K562 (cell line): Measurements from ENCODE around the gene ZMYM2. TPM values are rescaled to one million over a fixed set of nuclear protein-coding genes. Genes with fewer than 3 reads are reported as not detected.

Source experiments
- ATAC-seq: fragments of 200-7000 bp; cut with Tn5 transposase; 3 replicates; pipeline ENCODE4 v1.9.1; 2020; ENCODE audit warnings: moderate library complexity
- BruUV-seq: library from RNA; stranded (reverse); fragments of 400-500 nt; replicated peaks from 2 replicates; lab custom pipeline; 2021; lab: Mats Ljungman, UMichigan
- CTCF ChIA-PET: fragments of 300-600 bp; formaldehyde crosslinking; extraction: SDS; loops from one replicate; lab custom pipeline; 2021; ENCODE audit warnings: low intra/inter-chr PET ratio; lab: Yijun Ruan, JAX
- POLR2A ChIA-PET: fragments of 300-600, 350-650 bp; sonication (Branson Sonifier 250); formaldehyde crosslinking; extraction: SDS; loops from one replicate; lab custom pipeline; 2021; ENCODE audit warnings: antibody characterized with exemption, inconsistent platforms; lab: Yijun Ruan, JAX
- DNase-seq, 4 experiments: peaks; one replicate each; pipeline versions ENCODE4 v3.0.0 to v3.0.0-alpha.2; 2011 to 2018; ENCODE audit warnings: low spot score in 3 of 4, mixed read lengths in 3 of 4; ENCODE audit errors: extremely low read depth in 1 of 4
- FAIRE-seq: peaks from 2 replicates; lab custom pipeline; 2011; peaks lifted over from hg19 to GRCh38; lab: Jason Lieb, UNC
- H2AFZ ChIP-seq: 2 replicates; pipeline ENCODE4 v1.6.0; 2011; ENCODE audit warnings: low read depth, low read length, control low read depth, inconsistent platforms
- H3K27ac ChIP-seq: fragments of 200-600 bp; 3 replicates; pipeline ENCODE4 v1.8.0; 2011; ENCODE audit warnings: low read depth, mild to moderate bottlenecking, control low read depth, inconsistent platforms, low read length, moderate library complexity, mixed read lengths; ENCODE audit errors: extremely low read depth
- H3K27me3 ChIP-seq, 2 experiments: fragments of 300-600 bp in 1 of 2; 2 replicates in 1 of 2; 3 replicates in 1 of 2; pipeline versions ENCODE4 v1.6.0 to v1.8.0; 2011; ENCODE audit warnings: inconsistent platforms in 2 of 2, low read length in 2 of 2, mild to moderate bottlenecking in 1 of 2, mixed read lengths in 1 of 2, moderate library complexity in 1 of 2; ENCODE audit not compliant: control insufficient read depth in 2 of 2, insufficient read depth in 2 of 2
- H3K36me3 ChIP-seq: fragments of 300-600 bp; 3 replicates; pipeline ENCODE4 v1.8.0; 2011; ENCODE audit warnings: mild to moderate bottlenecking, low read length, inconsistent platforms; ENCODE audit not compliant: control insufficient read depth, insufficient read depth
- H3K4me1 ChIP-seq, 2 experiments: fragments of 200-600 bp in 1 of 2; replicated peaks in 1 of 2; 2 replicates in 1 of 2; 3 replicates in 1 of 2; pipeline versions ENCODE4 v1.5.1 to v1.8.0; 2011; ENCODE audit warnings: inconsistent platforms in 2 of 2, low read length in 2 of 2, mild to moderate bottlenecking in 1 of 2, mixed read lengths in 1 of 2, moderate library complexity in 1 of 2; ENCODE audit not compliant: control insufficient read depth in 2 of 2, insufficient read depth in 2 of 2
- H3K4me2 ChIP-seq: 2 replicates; pipeline ENCODE4 v1.6.1; 2011; ENCODE audit warnings: low read length, control low read depth, inconsistent platforms, mixed read lengths; ENCODE audit not compliant: insufficient read depth
- H3K4me3 ChIP-seq: fragments of 200-600 bp; sonication (generic), shearing (Covaris generic); 2 replicates; pipeline ENCODE4 v1.5.1; 2016; ENCODE audit warnings: control low read depth, inconsistent platforms
- H3K79me2 ChIP-seq: fragments of 200-600 bp; 3 replicates; pipeline ENCODE4 v1.8.0; 2011; ENCODE audit warnings: low read length, inconsistent platforms; ENCODE audit not compliant: control insufficient read depth, insufficient read depth
- H3K9ac ChIP-seq, 2 experiments: 2 replicates each; pipeline versions ENCODE4 v1.6.0 to v1.6.1; 2011; ENCODE audit warnings: low read depth in 2 of 2, low read length in 2 of 2, control low read depth in 1 of 2, inconsistent platforms in 1 of 2, mild to moderate bottlenecking in 1 of 2, mixed read lengths in 1 of 2; ENCODE audit not compliant: insufficient read depth in 1 of 2
- H3K9me1 ChIP-seq: one replicate; pipeline ENCODE4 v1.6.0; 2011; ENCODE audit warnings: inconsistent platforms, mild to moderate bottlenecking, low read length, moderate library complexity; ENCODE audit not compliant: control insufficient read depth, insufficient read depth
- H3K9me3 ChIP-seq: replicated peaks from 2 replicates; pipeline ENCODE4 v1.5.1; 2011; ENCODE audit warnings: low read depth, low read length, inconsistent platforms; ENCODE audit not compliant: control insufficient read depth, insufficient read depth
- H4K20me1 ChIP-seq: replicated peaks from 2 replicates; pipeline ENCODE4 v1.6.1; 2011; ENCODE audit warnings: low read length, inconsistent platforms, mixed read lengths; ENCODE audit not compliant: control insufficient read depth, insufficient read depth
- BRD4 ChIP-seq: fragments of 200-600 bp; sonication (generic); IDR thresholded peaks from 2 replicates; pipeline ENCODE4 v1.6.1; 2017; ENCODE audit warnings: inconsistent platforms
- FOSL1 ChIP-seq: fragments of 200-800 bp; sonication (Bioruptor generic); conservative IDR thresholded peaks from 2 replicates; pipeline ENCODE4 v1.6.1; 2016; ENCODE audit warnings: missing genetic modification characterization, missing compliant biosample characterization
- LCOR ChIP-seq: sonication (generic); formaldehyde crosslinking; IDR thresholded peaks from 2 replicates; pipeline ENCODE4 v1.8.0; 2022; ENCODE audit warnings: mild to moderate bottlenecking, missing genetic modification reagents
- ZNF24 ChIP-seq: fragments of 450-650 bp; IDR thresholded peaks from 2 replicates; pipeline ENCODE4 v1.6.1; 2016
- ZNF316 ChIP-seq: fragments of 450-650 bp; IDR thresholded peaks from 2 replicates; pipeline ENCODE4 v1.6.1; 2016
- WGBS: fragments of 100-300 bp; shearing (Covaris generic); methylation state at CpG from one replicate; pipeline ENCODE4 v1.1.6; 2016; ENCODE audit warnings: low coverage, mixed read lengths; ENCODE audit not compliant: insufficient coverage; ENCODE audit errors: missing lambda C conversion rate; 5-methylcytosine and 5-hydroxymethylcytosine counted together
- in situ Hi-C: fragments of 300-500 bp; cut with MboI; formaldehyde crosslinking; loops from 4 replicates; pipeline ENCODE4 v1.15.0; 2018; ENCODE audit warnings: inconsistent platforms, mixed read lengths
- intact Hi-C: fragments of 100-400 bp; cut with micrococcal nuclease; formaldehyde crosslinking; loops from 2 replicates; pipeline ENCODE4 v1.14.2; 2022
- polyA plus RNA-seq, 8 experiments: library from polyadenylated mRNA; depleted of rRNA in 4 of 8; stranded (reverse) in 5 of 8; unstranded in 3 of 8; fragments of >200 nt; fragmentation: Nextera tagmentation in 2 of 8; fragmentation: Illumina TruSeq in 1 of 8; extraction: Ambion mirVana in 2 of 8; extraction: Trizol in 1 of 8; gene quantifications; 2 replicates each; pipeline versions ENCODE4 v1.2.1 to v1.2.3, GENCODE V29; 2011 to 2014; ENCODE audit warnings: inconsistent platforms in 1 of 8, missing spikeins in 1 of 8
- total RNA-seq, 7 experiments: library from RNA; depleted of rRNA in 6 of 7; stranded (reverse); fragments of >200 nt in 6 of 7; fragmentation: Illumina TruSeq in 2 of 7; extraction: Trizol in 2 of 7; gene quantifications; 2 replicates each; pipeline versions ENCODE4 v1.2.1 to v1.2.3, GENCODE V29; 2011 to 2021; ENCODE audit warnings: low replicate concordance in 1 of 7

Gene ZMYM2
- total and polyA plus RNA-seq, 9 of the 15 experiments (the other 6 are each of a cell fraction or from before 2014, with no cell fraction given) = 5.0 to 48.8 (median 26.8) TPM

- no peak for ATAC-seq
- FAIRE-seq = no peak
- no peak for TF ChIP-seq BRD4
- no peak for TF ChIP-seq FOSL1 (tag)
- no peak for TF ChIP-seq ZNF316
- Histone ChIP-seq H3K4me3 (no peak overlapping the region), H2AFZ (no peak overlapping the region), H3K9me1 (no peaks in the 10 kb centered on the region), H3K4me2 (no peak overlapping the region), H3K4me1 (no peaks in the 10 kb centered on the region), H3K27ac (no peak overlapping the region), H3K9me3 (no peaks in the 10 kb centered on the region), H3K36me3 (peaks cover 34% of the 10 kb centered on the region; the same call in 2 of the 3 replicates), H3K9ac (no peak overlapping the region), H4K20me1 (no peaks in the 10 kb centered on the region), H3K79me2 (no peaks in the 10 kb centered on the region), H3K27me3 (no peaks in the 10 kb centered on the region)
- BruUV-seq = no TSS peak
- POLR2A ChIA-PET = interaction anchor here (1.0 kb wide), 1 partner anchor 10 kb away, joined by 4 read pairs; no protein-coding TSS in a partner anchor
- intact Hi-C loops = no loop called here
- CTCF ChIA-PET = no interaction called here
- 98% methylated on average over 4 of the region's 7 CpGs for whole genome bisulfite sequencing
- no peak for DNase-seq
- in situ Hi-C loops = no loop called here
Measured at GRCh38 chr13:20057214-20057613, 98.7 kb downstream of the ZMYM2 start.

GRCh38 chr13:20057963-20058362 lies 99.4 kb downstream of the ZMYM2 start:
- WGBS = 91% methylated on average over 1 of the region's 1 CpG
- H3K79me2 ChIP-seq = no peaks in the 10 kb centered on the region
- FAIRE-seq = no peak
- no peaks in the 10 kb centered on the region for H3K27me3 ChIP-seq
- no peak for DNase-seq
- in situ Hi-C loops = no loop called here
- H3K4me3 ChIP-seq = no peak overlapping the region
- no peak overlapping the region for H3K27ac ChIP-seq
- no peaks in the 10 kb centered on the region for H3K9me1 ChIP-seq
- no TSS peak for BruUV-seq
- no peaks in the 10 kb centered on the region for H3K9me3 ChIP-seq
- no peak for ATAC-seq
- H3K36me3 ChIP-seq = peaks cover 38% of the 10 kb centered on the region; the same call in 2 of the 3 replicates
- H3K4me2 ChIP-seq = no peak overlapping the region
- ChIA-PET CTCF (no interaction called here), POLR2A (no interaction called here)
- no peaks in the 10 kb centered on the region for H3K4me1 ChIP-seq
- no peak for TF ChIP-seq ZNF24
- TF ChIP-seq LCOR (CRISPR knock-in tag) = no peak
- no peaks in the 10 kb centered on the region for H4K20me1 ChIP-seq
- H3K9ac ChIP-seq = no peak overlapping the region
- intact Hi-C loops = no loop called here
- no peak overlapping the region for H2AFZ ChIP-seq
